ENCODE measurements around the gene ARAP3. TPM values are rescaled to one million over a fixed set of nuclear protein-coding genes. Genes with fewer than 3 reads are reported as not detected.
A peak's percentile ranks its signal among the peaks of the same experiment; 100 is the strongest.

Gene ARAP3
- total RNA-seq, 1 donor: 2.2 TPM

DNA sequence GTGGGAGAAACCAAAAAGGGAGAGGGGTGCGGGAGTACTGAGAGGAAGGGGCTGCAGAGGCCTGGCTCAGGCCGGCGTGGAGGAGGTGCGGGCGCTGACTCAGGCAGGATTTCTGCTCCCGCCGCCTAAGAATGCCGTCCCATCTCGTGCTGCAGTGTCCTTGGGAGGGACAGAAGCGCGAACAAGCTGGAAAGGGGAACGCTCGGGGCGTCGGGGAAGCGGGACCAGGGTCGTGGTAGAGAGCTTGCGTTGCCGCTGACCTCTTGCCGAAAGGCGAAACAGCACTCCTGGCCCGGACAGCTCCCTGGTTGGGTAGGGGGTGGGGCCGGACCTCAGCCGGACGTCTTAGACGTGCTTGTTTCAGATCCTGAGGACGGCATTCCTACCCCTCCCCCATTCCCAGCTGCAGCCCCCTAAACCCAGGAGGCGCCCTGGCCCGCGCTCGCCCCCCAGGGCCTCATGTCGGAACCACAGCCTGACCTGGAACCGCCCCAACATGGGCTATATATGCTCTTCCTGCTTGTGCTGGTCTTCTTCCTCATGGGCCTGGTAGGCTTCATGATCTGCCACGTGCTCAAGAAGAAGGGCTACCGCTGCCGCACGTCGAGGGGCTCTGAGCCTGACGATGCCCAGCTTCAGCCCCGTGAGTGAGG lies 44.1 kb downstream of the ARAP3 start:
- H3K9me3 ChIP-seq (ENCODE audit: low read depth, low read length): no peaks in the 10 kb centered on the region
- no peak overlapping the region for H3K27ac ChIP-seq (ENCODE audit: low read depth, low read length)
- H4K20me1 ChIP-seq (ENCODE audit: insufficient read depth, low read length): peaks cover 48% of the 10 kb centered on the region
- H3K79me2 ChIP-seq (ENCODE audit: insufficient read depth, low read length): peaks cover 37% of the 10 kb centered on the region
- peak overlapping the region; percentile 100 for H3K4me2 ChIP-seq (ENCODE audit: insufficient read depth, low read length)
- TF ChIP-seq, protein P1, sequence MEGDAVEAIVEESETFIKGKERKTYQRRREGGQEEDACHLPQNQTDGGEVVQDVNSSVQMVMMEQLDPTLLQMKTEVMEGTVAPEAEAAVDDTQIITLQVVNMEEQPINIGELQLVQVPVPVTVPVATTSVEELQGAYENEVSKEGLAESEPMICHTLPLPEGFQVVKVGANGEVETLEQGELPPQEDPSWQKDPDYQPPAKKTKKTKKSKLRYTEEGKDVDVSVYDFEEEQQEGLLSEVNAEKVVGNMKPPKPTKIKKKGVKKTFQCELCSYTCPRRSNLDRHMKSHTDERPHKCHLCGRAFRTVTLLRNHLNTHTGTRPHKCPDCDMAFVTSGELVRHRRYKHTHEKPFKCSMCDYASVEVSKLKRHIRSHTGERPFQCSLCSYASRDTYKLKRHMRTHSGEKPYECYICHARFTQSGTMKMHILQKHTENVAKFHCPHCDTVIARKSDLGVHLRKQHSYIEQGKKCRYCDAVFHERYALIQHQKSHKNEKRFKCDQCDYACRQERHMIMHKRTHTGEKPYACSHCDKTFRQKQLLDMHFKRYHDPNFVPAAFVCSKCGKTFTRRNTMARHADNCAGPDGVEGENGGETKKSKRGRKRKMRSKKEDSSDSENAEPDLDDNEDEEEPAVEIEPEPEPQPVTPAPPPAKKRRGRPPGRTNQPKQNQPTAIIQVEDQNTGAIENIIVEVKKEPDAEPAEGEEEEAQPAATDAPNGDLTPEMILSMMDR (IDR thresholded peaks at IDR 0.05; ENCODE audit: extremely low read depth, low read depth, low read length): peak; percentile 20
- peak overlapping the region; percentile 92 for H2AFZ ChIP-seq (ENCODE audit: low read length)
- peak; percentile 91 for DNase-seq (ENCODE audit: insufficient read length, low spot score, missing footprints)
- no peaks in the 10 kb centered on the region for H3K27me3 ChIP-seq (ENCODE audit: insufficient read depth, low read length)
- H3K36me3 ChIP-seq (ENCODE audit: insufficient read depth, low read length): peaks cover 20% of the 10 kb centered on the region
- peaks cover 25% of the 10 kb centered on the region for H3K4me1 ChIP-seq (ENCODE audit: insufficient read depth, low read length)
- H3K4me3 ChIP-seq (ENCODE audit: insufficient read depth, low read length): peak overlapping the region; percentile 90

GRCh38 chr5:141637123-141637766 lies 44.8 kb downstream of the ARAP3 start:
- H3K27ac ChIP-seq (ENCODE audit: low read depth, low read length): no peak overlapping the region
- peaks cover 43% of the 10 kb centered on the region for H3K79me2 ChIP-seq (ENCODE audit: insufficient read depth, low read length)
- peak overlapping the region; percentile 90 for H3K4me3 ChIP-seq (ENCODE audit: insufficient read depth, low read length)
- H3K9me3 ChIP-seq (ENCODE audit: low read depth, low read length): no peaks in the 10 kb centered on the region
- peak overlapping the region; percentile 100 for H3K4me2 ChIP-seq (ENCODE audit: insufficient read depth, low read length)
- H3K27me3 ChIP-seq (ENCODE audit: insufficient read depth, low read length): no peaks in the 10 kb centered on the region
- peak overlapping the region; percentile 92 for H2AFZ ChIP-seq (ENCODE audit: low read length)
- H3K4me1 ChIP-seq (ENCODE audit: insufficient read depth, low read length): peaks cover 25% of the 10 kb centered on the region
- TF ChIP-seq, protein P1 (IDR thresholded peaks at IDR 0.05; ENCODE audit: extremely low read depth, low read depth, low read length): no peak
- peaks cover 51% of the 10 kb centered on the region for H4K20me1 ChIP-seq (ENCODE audit: insufficient read depth, low read length)
- peaks cover 22% of the 10 kb centered on the region for H3K36me3 ChIP-seq (ENCODE audit: insufficient read depth, low read length)
- DNase-seq (ENCODE audit: insufficient read length, low spot score, missing footprints): peak; percentile 89

DNA sequence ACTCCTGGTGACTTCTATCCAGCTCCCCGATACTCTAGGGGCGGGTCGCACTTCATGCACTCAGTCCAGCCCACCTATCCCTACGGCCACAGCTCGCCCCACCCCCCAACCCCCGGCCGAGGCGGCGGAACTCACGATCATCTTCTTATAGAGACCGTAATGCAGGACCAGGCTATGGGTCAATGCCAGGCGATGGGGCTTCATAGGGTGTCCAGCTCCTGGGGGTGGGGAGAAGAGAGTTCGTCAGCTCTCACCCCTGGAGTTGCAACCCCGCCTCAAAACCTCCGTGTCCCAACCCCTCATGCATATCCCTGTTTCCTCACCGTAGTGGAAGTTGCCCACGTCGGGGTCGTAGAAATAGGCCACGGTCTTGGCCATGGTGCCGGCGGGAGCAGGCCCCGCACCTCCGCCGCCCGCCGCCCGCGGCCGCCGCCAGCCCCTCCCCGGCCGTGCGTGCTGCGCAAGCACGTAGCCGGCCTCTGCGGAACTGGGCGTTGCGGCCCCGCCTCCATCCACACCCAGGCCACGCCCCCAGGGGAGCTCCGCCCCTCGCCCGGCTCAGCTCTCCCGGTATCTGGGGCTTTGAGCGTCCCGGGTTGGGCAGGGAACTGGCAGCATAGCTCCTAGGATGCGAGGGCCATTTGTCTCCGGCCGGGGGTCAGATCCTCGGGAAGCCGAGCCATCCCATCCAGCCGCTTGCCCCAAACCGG lies 45.5 kb downstream of the ARAP3 start, which contains the start of the genes HDAC3 and RELL2:
Gene HDAC3, minus strand, starts transcription at position 437 of the 710 bp plus-strand sequence. Its CDS starts 59 bp downstream, at position 378.
Gene RELL2, plus strand, starts transcription at position 585 of the 710 bp plus-strand sequence. CDS start 1,229 bp downstream, outside the sequence.
- Histone ChIP-seq H2AFZ (ENCODE audit: low read length) (peak within 1 kb of the TSS; percentile 92), H4K20me1 (ENCODE audit: insufficient read depth, low read length) (peaks cover 45% of the 10 kb centered on the region), H3K4me1 (ENCODE audit: insufficient read depth, low read length) (peaks cover 22% of the 10 kb centered on the region), H3K9me3 (ENCODE audit: low read depth, low read length) (no peaks in the 10 kb centered on the region), H3K79me2 (ENCODE audit: insufficient read depth, low read length) (peaks cover 50% of the 10 kb centered on the region), H3K36me3 (ENCODE audit: insufficient read depth, low read length) (peaks cover 23% of the 10 kb centered on the region), H3K27ac (ENCODE audit: low read depth, low read length) (peak within 1 kb of the TSS; percentile 79), H3K4me3 (ENCODE audit: insufficient read depth, low read length) (peak within 1 kb of the TSS; percentile 90), H3K4me2 (ENCODE audit: insufficient read depth, low read length) (peak within 1 kb of the TSS; percentile 100), H3K27me3 (ENCODE audit: insufficient read depth, low read length) (no peaks in the 10 kb centered on the region)
- DNase-seq (ENCODE audit: insufficient read length, low spot score, missing footprints): peak; percentile 100
- TF ChIP-seq, protein P1 (IDR thresholded peaks at IDR 0.05; ENCODE audit: extremely low read depth, low read depth, low read length): no peak
